Stimulated activated CD8-positive, alpha-beta memory T cell treated with anti-CD3 and anti-CD28 coated beads, Interleukin-7, amount 100 ng/mL, for 48 hours (primary cell): ENCODE results near the gene SYNGR1.

Experiments
- DNase-seq, 2 donors: peaks; one replicate each; pipeline ENCODE4 v3.0.0-alpha.2; 2020; ENCODE audit warnings: low read depth in 1 of 2; ENCODE audit errors: extremely low read depth in 1 of 2

Gene SYNGR1

GRCh38 chr22:39368461-39368911 lies 18.7 kb downstream of the SYNGR1 start:
- no peak for DNase-seq

- no peak for DNase-seq
These were observed 19.4 kb downstream of the SYNGR1 start for GRCh38 chr22:39369186-39369585.

- no peak for DNase-seq
These were observed 19.8 kb downstream of the SYNGR1 start for GRCh38 chr22:39369586-39369985.

- DNase-seq: no peak
These were observed 21.9 kb downstream of the SYNGR1 start for GRCh38 chr22:39371732-39372131.

GRCh38 chr22:39374191-39374590 lies 24.4 kb downstream of the SYNGR1 start:
- DNase-seq: no peak

- no peak for DNase-seq
These were observed 25.0 kb downstream of the SYNGR1 start for GRCh38 chr22:39374801-39375200.

GRCh38 chr22:39375646-39376045 lies 25.9 kb downstream of the SYNGR1 start:
- DNase-seq: no peak

GRCh38 chr22:39379756-39380730 lies 30.3 kb downstream of the SYNGR1 start:
- DNase-seq: no peak

- no peak for DNase-seq
These were observed 31.4 kb downstream of the SYNGR1 start for GRCh38 chr22:39381009-39381755.

- no peak for DNase-seq
These were observed 32.1 kb downstream of the SYNGR1 start for GRCh38 chr22:39381930-39382329.

- no peak for DNase-seq
These were observed 32.6 kb downstream of the SYNGR1 start for GRCh38 chr22:39382410-39382809.

GRCh38 chr22:39383841-39384625 lies 34.2 kb downstream of the SYNGR1 start:
- no peak for DNase-seq

- DNase-seq: no peak
These were observed 35.1 kb downstream of the SYNGR1 start for GRCh38 chr22:39384750-39385480.

- DNase-seq: peak; percentile 59 to 61
These were observed 38.6 kb downstream of the SYNGR1 start for GRCh38 chr22:39388261-39389011.

GRCh38 chr22:39389420-39389819 lies 39.6 kb downstream of the SYNGR1 start:
- DNase-seq: no peak

GRCh38 chr22:39392341-39392948 lies 42.7 kb downstream of the SYNGR1 start:
- DNase-seq: no peak

- no peak for DNase-seq
These were observed 46.4 kb downstream of the SYNGR1 start for GRCh38 chr22:39395936-39396796.

GRCh38 chr22:39396797-39397195 lies 47.0 kb downstream of the SYNGR1 start:
- DNase-seq: no peak
